A549 (cell line): Measurements from ENCODE around the gene AMOTL1. TPM values are rescaled to one million over a fixed set of nuclear protein-coding genes. Genes with fewer than 3 reads are reported as not detected.
A peak's percentile ranks its signal among the peaks of the same experiment; 100 is the strongest.

ENCODE experiments used
- ATAC-seq, 2 experiments: fragments of 200-7000 bp in 1 of 2; fragments of >200 bp in 1 of 2; cut with Nextera tagmentation in 1 of 2; cut with Tn5 transposase in 1 of 2; 3 replicates each; pipeline versions ENCODE4 v1.8.0 to v1.9.1; 2018 to 2020; ENCODE audit warnings: mild to moderate bottlenecking in 1 of 2, moderate library complexity in 1 of 2
- CTCF ChIA-PET: fragments of 300-600 bp; sonication (Branson Sonifier 250); formaldehyde crosslinking; extraction: SDS; loops from one replicate; lab custom pipeline; 2021; ENCODE audit warnings: antibody characterized with exemption, inconsistent platforms; lab: Yijun Ruan, JAX
- POLR2A ChIA-PET: fragments of 350-600 bp; formaldehyde crosslinking; extraction: SDS; loops from one replicate; lab custom pipeline; 2021; ENCODE audit warnings: antibody characterized with exemption, inconsistent platforms; lab: Yijun Ruan, JAX
- DNase-seq, 2 experiments: peaks; one replicate each; pipeline versions ENCODE4 v3.0.0 to v3.0.0-alpha.2; 2011 to 2016; ENCODE audit warnings: low read depth in 1 of 2, low spot score in 1 of 2
- FAIRE-seq: peaks from 2 replicates; lab custom pipeline; 2011; peaks lifted over from hg19 to GRCh38; lab: Jason Lieb, UNC
- H3K27ac ChIP-seq, 2 experiments: fragments of >200 bp; sonication (Bioruptor Twin); formaldehyde crosslinking; 3 replicates each; pipeline ENCODE4 v1.5.1; 2016 to 2017
- H3K4me1 ChIP-seq: fragments of >200 bp; sonication (Bioruptor Twin); formaldehyde crosslinking; 3 replicates; pipeline ENCODE4 v1.6.1; 2016
- H3K4me2 ChIP-seq: fragments of >200 bp; sonication (Bioruptor Twin); formaldehyde crosslinking; 3 replicates; pipeline ENCODE4 v1.6.1; 2016
- H3K4me3 ChIP-seq: fragments of >200 bp; sonication (Bioruptor Twin); formaldehyde crosslinking; 3 replicates; pipeline ENCODE4 v1.5.1; 2016
- H3K9me3 ChIP-seq: fragments of >200 bp; sonication (Bioruptor Twin); formaldehyde crosslinking; 3 replicates; pipeline ENCODE4 v1.6.1; 2016
- CEBPB ChIP-seq, 2 experiments: fragments of >200 bp in 1 of 2; sonication (Bioruptor Twin) in 1 of 2; formaldehyde crosslinking in 1 of 2; IDR thresholded peaks; 2 replicates each; pipeline ENCODE4 v1.6.1; 2012 to 2016
- CTCF ChIP-seq: fragments of >200 bp; sonication (Bioruptor Twin); formaldehyde crosslinking; IDR thresholded peaks from 3 replicates; pipeline ENCODE4 v1.5.1; 2016
- EHMT2 ChIP-seq: fragments of 200-600 bp; sonication (generic); IDR thresholded peaks from 2 replicates; pipeline ENCODE4 v1.6.1; 2016; ENCODE audit warnings: antibody characterized with exemption, low read depth, mild to moderate bottlenecking, moderate library complexity
- FOSL2 ChIP-seq, 2 experiments: fragments of 450-650 bp in 1 of 2; fragments of >200 bp in 1 of 2; sonication (Bioruptor Twin) in 1 of 2; formaldehyde crosslinking; IDR thresholded peaks; 2 replicates each; pipeline versions ENCODE4 v1.5.0 to v1.6.1; 2016 to 2020; ENCODE audit warnings: mild to moderate bottlenecking in 1 of 2, moderate library complexity in 1 of 2
- FOXS1 ChIP-seq: fragments of 250-450 bp; sonication (Bioruptor Pico); IDR thresholded peaks from 2 replicates; pipeline ENCODE4 v1.5.0; 2020; ENCODE audit warnings: mild to moderate bottlenecking, moderate library complexity
- GATA3 ChIP-seq: IDR thresholded peaks from 2 replicates; pipeline ENCODE4 v1.6.1; 2012; ENCODE audit warnings: borderline replicate concordance
- HES2 ChIP-seq: fragments of >200 bp; sonication (Bioruptor Twin); formaldehyde crosslinking; IDR thresholded peaks from 2 replicates; pipeline ENCODE4 v1.6.1; 2016
- KDM5A ChIP-seq: fragments of 200-600 bp; sonication (generic); IDR thresholded peaks from 2 replicates; pipeline ENCODE4 v1.6.1; 2016; ENCODE audit warnings: antibody characterized with exemption, mild to moderate bottlenecking
- MAX ChIP-seq: IDR thresholded peaks from 2 replicates; pipeline ENCODE4 v1.6.1; 2012
- MAZ ChIP-seq: fragments of 150-350 bp; IDR thresholded peaks from 2 replicates; pipeline ENCODE4 v1.6.1; 2014; ENCODE audit warnings: antibody characterized with exemption, low read depth, low read length, borderline replicate concordance
- NR3C1 ChIP-seq: fragments of >200 bp; sonication (Bioruptor Twin); formaldehyde crosslinking; IDR thresholded peaks from 3 replicates; pipeline ENCODE4 v1.6.1; 2017
- PBX3 ChIP-seq: IDR thresholded peaks from 2 replicates; pipeline ENCODE4 v1.6.1; 2012
- RAD21 ChIP-seq, 2 experiments: fragments of >200 bp in 1 of 2; sonication (Bioruptor Twin) in 1 of 2; formaldehyde crosslinking in 1 of 2; IDR thresholded peaks in 1 of 2; conservative IDR thresholded peaks in 1 of 2; 2 replicates in 1 of 2; 3 replicates in 1 of 2; pipeline ENCODE4 v1.6.1; 2012 to 2018; ENCODE audit warnings: inconsistent platforms in 1 of 2
- RCOR1 ChIP-seq: fragments of 150-350 bp; IDR thresholded peaks from 2 replicates; pipeline ENCODE4 v1.6.1; 2014; ENCODE audit warnings: antibody characterized with exemption, low read length, low read depth
- RNF2 ChIP-seq: fragments of 200-600 bp; sonication (generic); IDR thresholded peaks from 2 replicates; pipeline ENCODE4 v1.6.1; 2016; ENCODE audit warnings: low read depth, mild to moderate bottlenecking, antibody characterized with exemption, moderate library complexity, borderline replicate concordance
- SMC3 ChIP-seq: fragments of >200 bp; sonication (Bioruptor Twin); formaldehyde crosslinking; IDR thresholded peaks from 3 replicates; pipeline ENCODE4 v1.6.1; 2018; ENCODE audit warnings: inconsistent platforms
- TP53 ChIP-seq: fragments of 250-450 bp; sonication (Bioruptor Pico); IDR thresholded peaks from 2 replicates; pipeline ENCODE4 v1.5.0; 2021; ENCODE audit warnings: mild to moderate bottlenecking, moderate library complexity
- ZFP36 ChIP-seq: fragments of 450-650 bp; IDR thresholded peaks from 2 replicates; pipeline ENCODE4 v1.6.1; 2014; ENCODE audit warnings: borderline replicate concordance; ENCODE audit not compliant: partially characterized antibody
- ZSCAN20 ChIP-seq: fragments of 250-450 bp; sonication (Bioruptor Pico); IDR thresholded peaks from 2 replicates; pipeline ENCODE4 v1.8.0; 2022; ENCODE audit warnings: mild to moderate bottlenecking, moderate library complexity
- WGBS: methylation state at CpG from one replicate; pipeline ENCODE4 v1.1.6; 2017; ENCODE audit errors: missing lambda C conversion rate; 5-methylcytosine and 5-hydroxymethylcytosine counted together
- polyA plus RNA-seq, 4 experiments: library from polyadenylated mRNA; depleted of rRNA in 3 of 4; stranded (reverse); fragments of >200 nt; fragmentation: RNase III in 1 of 4; extraction: RNeasy Plus Mini Kit Qiagen cat#74134 plus additional on column Dnase treatment in 1 of 4; gene quantifications; 2 replicates in 3 of 4; 3 replicates in 1 of 4; pipeline ENCODE4 v1.2.3, GENCODE V29; 2011 to 2017

Gene AMOTL1
- polyA plus RNA-seq, 2 of the 4 experiments (the other 2 are of a cell fraction) = 3.9 to 12.2 TPM

GRCh38 chr11:94741022-94741679, 27.0 kb upstream of the AMOTL1 start:
- CTCF ChIA-PET = interaction anchor here (0.7 to 1.9 kb wide), 14 partner anchors 9 to 352 kb away, joined by 3 to 9 read pairs (median 4); no protein-coding TSS in a partner anchor
- Histone ChIP-seq H3K9me3 (no peaks in the 10 kb centered on the region), H3K4me3 (peak overlapping the region; percentile 50), H3K4me2 (peak overlapping the region; percentile 82)
- 0 out of 3 replicates have a peak, but pooled peaks have one; percentile 17 for TF ChIP-seq SMC3
- no peak for TF ChIP-seq HES2
- TF ChIP-seq CTCF = peak; percentile 31; the same call in 1 of the 3 replicates
- peak; percentile 49; the same call in 1 of the 2 replicates for TF ChIP-seq MAX
- peak; percentile 25 to 38; a peak in 4 of 5 replicates for TF ChIP-seq RAD21 (conservative IDR thresholded peaks at IDR 0.05 in 1 of 2, IDR thresholded peaks at IDR 0.05 in 1 of 2)
- no peak for TF ChIP-seq RCOR1
- no peak for TF ChIP-seq FOXS1 (CRISPR knock-in tag)
- TF ChIP-seq, all 56 proteins: peak for 4
- ATAC-seq (peak; percentile 83 to 91), FAIRE-seq (no peak), DNase-seq (peak; percentile 83 to 84)
- Histone ChIP-seq H3K27ac (peak overlapping the region; percentile 58 to 88), H3K4me1 (peaks cover 59% of the 10 kb centered on the region)
- WGBS = 0% methylated on average over 14 of the region's 35 CpGs
- POLR2A ChIA-PET = no interaction called here

- no peak overlapping the region for H3K27ac ChIP-seq
- no peak for DNase-seq
- ATAC-seq = no peak
- 95% methylated on average over 2 of the region's 2 CpGs for WGBS
- H3K4me1 ChIP-seq = peaks cover 55% of the 10 kb centered on the region
- ChIA-PET POLR2A (interaction anchor here (0.7 kb wide), 1 partner anchor 9 kb away, joined by 3 read pairs; no protein-coding TSS in a partner anchor), CTCF (interaction anchor here (1.1 to 1.9 kb wide), 6 partner anchors 20 to 226 kb away, joined by 4 to 6 read pairs (median 5); no protein-coding TSS in a partner anchor)
- no peak for FAIRE-seq
- H3K4me3 ChIP-seq = no peak overlapping the region
- H3K4me2 ChIP-seq = no peak overlapping the region
- TF ChIP-seq ZFP36 = no peak
- no peak for TF ChIP-seq RNF2
- no peak for TF ChIP-seq CEBPB (IDR thresholded peaks at IDR 0.05)
- no peak for TF ChIP-seq NR3C1
- TF ChIP-seq CTCF = no peak
- TF ChIP-seq MAZ = no peak
- TF ChIP-seq ZSCAN20 (CRISPR knock-in tag) = no peak
- TF ChIP-seq FOSL2 (IDR thresholded peaks at IDR 0.05) = no peak
- TF ChIP-seq FOSL2 (CRISPR knock-in tag; IDR thresholded peaks at IDR 0.05) = no peak
- no peak for TF ChIP-seq GATA3
- TF ChIP-seq RAD21 (conservative IDR thresholded peaks at IDR 0.05 in 1 of 2, IDR thresholded peaks at IDR 0.05 in 1 of 2) = no peak
- no peak for TF ChIP-seq KDM5A
- no peak for TF ChIP-seq EHMT2
- no peak for TF ChIP-seq TP53 (CRISPR knock-in tag)
- TF ChIP-seq PBX3 = no peak
- no peaks in the 10 kb centered on the region for H3K9me3 ChIP-seq
Measured at GRCh38 chr11:94742665-94743064, 25.5 kb upstream of the AMOTL1 start.
